MG63 (cell line): ENCODE measurements around the gene CCDC102A. TPM values are rescaled to one million over a fixed set of nuclear protein-coding genes. Genes with fewer than 3 reads are reported as not detected.
A peak's percentile ranks its signal among the peaks of the same experiment; 100 is the strongest.

Experiments used
- DNase-seq: peaks from one replicate; pipeline ENCODE4 v3.0.0-alpha.2; 2020
- H3K27me3 ChIP-seq: fragments of 250-450 bp; sonication (Bioruptor Pico); 2 replicates; pipeline ENCODE4 v1.5.1; 2020; ENCODE audit warnings: mild to moderate bottlenecking, moderate library complexity
- H3K36me3 ChIP-seq: fragments of 250-450 bp; sonication (Bioruptor Pico); 2 replicates; pipeline ENCODE4 v1.5.1; 2020; ENCODE audit warnings: mild to moderate bottlenecking, moderate library complexity
- H3K4me3 ChIP-seq: fragments of 250-450 bp; sonication (Bioruptor Pico); 2 replicates; pipeline ENCODE4 v1.5.1; 2020; ENCODE audit warnings: mild to moderate bottlenecking, moderate library complexity
- H3K9me3 ChIP-seq: fragments of 250-450 bp; sonication (Bioruptor Pico); 2 replicates; pipeline ENCODE4 v1.5.1; 2020; ENCODE audit warnings: mild to moderate bottlenecking, moderate library complexity
- total RNA-seq: library from RNA; depleted of rRNA; stranded (reverse); fragments of >200 nt; shearing (Covaris generic); gene quantifications from 2 replicates; pipeline ENCODE4 v1.2.3, GENCODE V29; 2014; ENCODE audit warnings: low replicate concordance

Gene CCDC102A
- total RNA-seq, 1 experiment from 2014 or later = 33.1 TPM

DNA sequence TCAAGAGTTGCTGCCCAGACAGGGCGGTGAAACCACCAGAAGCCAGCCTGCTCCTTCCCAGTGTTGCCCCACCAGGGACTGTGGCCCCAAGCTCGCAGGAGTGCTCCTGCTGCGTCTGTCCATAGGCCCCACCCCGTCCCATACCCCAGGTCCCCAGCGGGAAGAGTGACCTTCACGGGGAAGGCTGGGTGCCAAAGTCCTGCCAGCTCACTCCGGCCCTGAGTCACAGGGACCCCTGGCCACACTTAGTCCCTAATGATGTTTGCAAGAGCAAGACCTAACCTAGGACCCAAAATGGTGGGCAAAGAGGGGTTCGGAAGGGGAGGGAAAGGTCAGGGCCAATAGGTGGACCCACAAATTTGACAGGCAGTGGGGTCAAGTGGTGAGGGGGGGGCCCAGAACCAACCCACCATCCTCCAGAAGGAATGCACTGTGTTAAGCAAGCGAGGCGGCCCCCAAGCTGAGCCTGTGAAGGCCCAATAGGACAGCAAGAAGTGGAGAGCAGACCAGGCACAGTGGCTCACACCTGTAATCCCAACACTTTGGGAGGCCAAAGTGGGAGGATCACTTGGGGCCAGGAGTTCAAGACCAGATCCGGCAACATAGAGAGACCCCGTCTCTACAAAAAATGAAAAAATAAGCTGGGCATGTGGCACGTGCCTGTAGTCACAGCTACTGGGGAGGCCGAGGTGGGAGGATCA is 53.4 kb downstream of the CCDC102A start:
- H3K4me3 ChIP-seq = no peak overlapping the region
- H3K36me3 ChIP-seq = no peaks in the 10 kb centered on the region
- no peak for DNase-seq
- no peaks in the 10 kb centered on the region for H3K27me3 ChIP-seq
- H3K9me3 ChIP-seq = no peaks in the 10 kb centered on the region

- Histone ChIP-seq H3K4me3 (no peak overlapping the region), H3K27me3 (no peaks in the 10 kb centered on the region), H3K9me3 (no peaks in the 10 kb centered on the region), H3K36me3 (no peaks in the 10 kb centered on the region)
- no peak for DNase-seq
Measured at GRCh38 chr16:57481421-57481820, 55.0 kb downstream of the CCDC102A start.

DNA sequence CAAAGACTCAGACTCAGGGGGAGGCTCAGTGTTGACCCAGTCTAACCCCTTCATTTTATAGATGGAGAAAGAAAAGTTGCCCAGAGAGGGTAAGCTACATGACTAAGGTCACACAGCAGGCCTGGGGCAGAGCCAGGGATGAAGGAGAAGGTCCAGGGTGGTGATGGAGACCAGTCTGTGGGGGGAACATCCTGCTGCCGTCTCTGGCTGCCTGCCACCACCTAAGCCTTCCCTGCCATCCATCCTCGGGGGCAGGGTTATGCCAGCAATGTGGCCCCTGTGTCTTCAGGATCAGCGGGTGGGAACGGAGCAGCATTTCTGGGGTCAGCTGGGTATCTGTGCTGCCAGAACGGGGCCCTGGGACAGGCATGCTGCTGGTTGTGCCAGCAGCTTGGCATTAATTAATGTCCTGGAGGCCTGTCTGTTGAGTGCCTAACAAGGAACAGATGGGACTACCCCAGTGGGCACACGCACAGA is 55.6 kb downstream of the CCDC102A start:
- Histone ChIP-seq H3K27me3 (no peaks in the 10 kb centered on the region), H3K36me3 (no peaks in the 10 kb centered on the region), H3K9me3 (no peaks in the 10 kb centered on the region), H3K4me3 (no peak overlapping the region)
- DNase-seq = no peak

DNA sequence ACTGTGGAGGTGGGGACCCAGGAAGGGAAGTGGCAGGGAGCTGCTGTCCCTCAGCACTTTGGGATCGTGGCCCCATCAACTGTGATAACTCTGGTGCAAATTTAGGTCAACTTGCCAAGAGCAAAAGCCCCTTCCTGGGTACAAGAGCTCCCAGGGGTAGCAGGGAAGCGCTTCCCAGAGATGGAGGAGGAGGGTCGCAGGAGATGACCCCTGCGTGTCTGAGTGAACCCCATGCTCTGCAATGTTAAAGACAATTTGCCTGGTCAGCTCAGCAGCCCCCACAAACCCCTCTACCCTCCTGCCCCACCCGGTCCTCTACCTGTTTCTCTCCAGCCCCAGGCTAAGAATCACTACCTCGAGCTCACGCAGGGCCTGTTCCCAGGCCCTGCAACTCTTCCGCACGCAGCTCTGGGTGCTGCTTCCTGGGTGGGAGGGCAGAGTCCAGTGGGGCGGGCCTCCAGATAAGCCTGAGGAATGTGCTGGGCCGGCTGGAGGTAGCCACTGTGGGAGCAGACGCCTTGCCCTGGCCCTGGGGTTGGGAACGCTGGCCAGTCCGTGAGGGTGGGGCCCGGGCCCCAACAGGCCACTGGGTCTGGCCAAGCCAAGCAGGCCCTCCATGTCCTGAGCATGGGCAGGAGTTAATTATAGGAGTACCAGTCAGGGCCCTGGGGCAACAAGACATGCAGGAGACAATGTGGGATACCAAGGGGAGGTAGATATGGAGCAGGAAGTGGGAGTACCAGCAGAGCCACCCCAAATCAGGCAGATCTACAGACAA is 56.2 kb downstream of the CCDC102A start:
- DNase-seq = no peak
- H3K27me3 ChIP-seq = no peaks in the 10 kb centered on the region
- H3K4me3 ChIP-seq = no peak overlapping the region
- no peaks in the 10 kb centered on the region for H3K36me3 ChIP-seq
- no peaks in the 10 kb centered on the region for H3K9me3 ChIP-seq

GRCh38 chr16:57479205-57479975 is 57.0 kb downstream of the CCDC102A start:
- Histone ChIP-seq H3K4me3 (no peak overlapping the region), H3K27me3 (no peaks in the 10 kb centered on the region), H3K36me3 (no peaks in the 10 kb centered on the region), H3K9me3 (no peaks in the 10 kb centered on the region)
- no peak for DNase-seq

DNA sequence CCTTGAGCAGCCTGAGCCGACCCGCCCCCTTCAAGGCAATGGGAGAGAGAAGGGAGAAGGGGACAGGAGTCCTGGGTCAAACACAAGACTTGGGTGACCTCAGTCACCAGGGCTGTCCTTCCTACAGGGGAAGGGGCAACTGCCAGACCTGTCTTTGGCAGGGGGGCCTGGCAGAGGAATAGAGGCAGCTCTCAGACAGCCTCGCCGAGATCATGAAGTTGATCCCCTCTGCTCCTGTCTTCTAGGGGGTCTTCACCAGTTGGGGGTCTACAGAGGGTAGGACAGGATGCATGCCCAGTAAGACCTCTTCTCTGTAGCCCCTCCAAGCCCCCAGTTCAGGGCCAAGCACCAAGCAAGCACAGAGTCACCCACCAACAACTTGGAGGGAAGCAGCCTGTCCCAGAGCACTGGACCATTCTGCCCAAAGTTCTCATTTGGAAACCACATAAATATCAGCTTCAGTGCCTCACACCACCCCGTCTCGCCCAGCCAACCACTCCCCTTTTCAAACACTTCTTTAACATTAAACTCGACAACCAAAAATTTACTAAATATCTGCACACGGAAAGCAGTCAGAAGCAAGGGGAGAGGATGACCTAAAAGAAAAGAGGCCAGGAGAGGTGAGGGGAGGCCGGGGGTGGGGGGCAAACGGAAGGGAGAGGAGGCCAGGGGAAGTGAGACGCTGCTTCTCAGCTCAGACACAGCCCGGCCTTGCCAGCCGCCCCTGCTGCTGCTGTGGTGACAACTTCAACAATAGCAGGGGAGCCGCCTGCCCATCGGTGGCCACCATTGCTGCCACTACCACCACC is 57.8 kb downstream of the CCDC102A start:
- no peak overlapping the region for H3K4me3 ChIP-seq
- no peaks in the 10 kb centered on the region for H3K9me3 ChIP-seq
- DNase-seq = no peak
- H3K27me3 ChIP-seq = no peaks in the 10 kb centered on the region
- H3K36me3 ChIP-seq = peaks cover 3% of the 10 kb centered on the region; the same call in 1 of the 2 replicates

DNA sequence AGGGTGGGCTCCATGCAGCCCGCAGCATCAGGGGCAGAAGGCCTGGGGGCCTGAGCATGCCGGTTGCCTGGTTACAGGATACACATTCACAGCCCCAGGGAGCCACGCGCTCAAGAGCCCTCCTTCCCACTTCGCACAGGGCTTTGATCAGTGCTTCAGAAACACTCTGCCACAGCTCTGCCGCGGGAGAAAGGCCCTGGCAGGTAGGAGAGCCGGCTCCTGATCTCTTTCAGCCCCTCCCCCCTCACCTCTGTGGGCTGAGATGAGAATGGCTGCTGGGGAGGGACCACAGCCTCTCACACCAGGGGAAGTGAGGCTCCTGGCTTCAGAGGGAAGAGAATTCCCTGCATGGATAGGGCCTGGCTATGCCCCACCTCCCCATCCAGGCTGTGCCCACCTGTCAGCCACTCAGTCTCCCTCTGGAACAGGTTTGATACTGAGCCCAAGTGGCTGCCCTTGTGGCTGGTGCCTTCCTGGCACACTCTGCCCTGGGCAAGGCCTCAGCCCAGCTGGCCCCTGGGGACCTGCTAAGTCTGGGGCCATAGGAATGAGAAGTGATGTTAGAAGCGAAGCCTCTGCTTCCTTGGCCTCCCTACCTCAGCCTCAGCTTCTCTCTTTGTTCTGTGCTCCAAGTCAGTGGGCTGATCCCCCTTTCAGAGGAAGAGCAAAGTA is 58.7 kb downstream of the CCDC102A start:
- H3K4me3 ChIP-seq = no peak overlapping the region
- H3K36me3 ChIP-seq = peaks cover 4% of the 10 kb centered on the region
- no peaks in the 10 kb centered on the region for H3K27me3 ChIP-seq
- no peaks in the 10 kb centered on the region for H3K9me3 ChIP-seq
- DNase-seq = no peak

DNA sequence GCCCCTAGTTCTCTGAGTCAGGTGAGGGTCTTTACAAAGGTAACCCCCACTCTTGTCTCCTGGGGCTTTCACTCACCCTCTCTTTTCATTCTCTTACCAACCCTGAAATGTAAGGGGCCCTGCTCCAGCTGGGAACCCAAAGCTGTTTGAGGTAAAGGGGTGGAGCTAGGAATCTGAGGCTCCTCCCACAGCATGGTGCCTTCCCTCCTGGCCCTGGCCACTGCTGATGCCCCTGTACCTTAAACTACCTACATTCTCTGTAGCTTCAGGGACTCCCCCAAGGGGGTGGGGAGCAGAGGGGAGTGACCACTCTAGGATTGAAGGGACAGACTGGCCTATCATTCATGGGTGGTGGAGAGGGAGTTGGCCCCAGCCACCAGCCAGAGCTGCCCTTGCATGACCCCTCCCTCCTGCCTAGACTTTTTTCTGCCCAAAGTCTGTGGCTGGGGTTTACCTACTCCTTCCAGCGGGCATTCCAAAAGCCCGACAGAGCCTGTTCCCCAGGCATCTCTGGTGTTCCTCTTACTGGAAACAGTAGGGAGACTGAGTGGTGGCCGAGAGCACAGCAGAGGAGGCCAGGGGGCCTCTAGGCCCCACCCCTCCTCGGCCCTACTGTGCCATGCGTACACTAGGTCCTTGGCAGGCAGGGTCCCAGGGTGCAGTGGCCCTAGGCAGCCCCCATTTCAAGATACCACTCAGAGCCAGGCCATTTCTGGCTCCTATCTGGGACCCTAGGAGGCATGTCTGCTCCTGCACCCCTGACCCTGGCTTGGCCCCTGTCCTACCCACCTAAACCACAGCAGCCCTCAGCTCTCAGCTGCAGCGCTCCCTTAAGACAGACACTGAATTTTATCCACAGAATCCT is 59.6 kb downstream of the CCDC102A start:
- no peak for DNase-seq
- no peak overlapping the region for H3K4me3 ChIP-seq
- H3K36me3 ChIP-seq = peaks cover 13% of the 10 kb centered on the region
- H3K27me3 ChIP-seq = no peaks in the 10 kb centered on the region
- H3K9me3 ChIP-seq = no peaks in the 10 kb centered on the region

DNA sequence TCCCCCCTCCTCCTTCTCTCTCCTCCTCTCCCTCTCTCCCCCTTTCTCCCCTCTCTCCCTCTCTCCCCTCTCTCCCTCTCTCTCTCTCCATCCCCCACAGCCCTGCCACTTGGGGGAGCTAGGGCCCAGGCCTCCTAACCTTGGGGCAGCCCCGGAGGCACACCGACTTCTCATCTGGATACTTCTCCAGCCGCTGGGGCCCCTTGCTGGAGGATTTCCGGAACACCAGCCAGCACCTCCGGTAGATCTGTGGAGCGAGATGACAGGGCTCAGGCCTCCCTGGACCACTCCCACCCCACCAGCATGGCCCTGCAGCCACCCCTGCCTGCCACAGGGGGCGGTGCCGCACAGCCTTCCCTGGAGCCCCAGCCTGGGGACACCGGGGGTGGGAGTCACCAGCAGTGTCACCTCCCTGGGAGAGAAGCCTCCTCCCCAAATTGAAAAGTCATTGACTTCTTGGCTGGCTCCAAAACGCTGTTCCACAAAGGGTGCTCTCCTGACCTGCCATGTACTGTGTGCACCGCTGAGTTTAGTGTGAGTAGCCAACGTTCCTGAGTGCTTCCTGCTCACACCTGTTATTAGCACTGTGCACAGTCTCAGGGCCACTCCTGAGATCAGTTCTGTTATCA is 60.5 kb downstream of the CCDC102A start:
- DNase-seq = peak; percentile 61
- Histone ChIP-seq H3K36me3 (peaks cover 21% of the 10 kb centered on the region), H3K27me3 (no peaks in the 10 kb centered on the region), H3K4me3 (no peak overlapping the region), H3K9me3 (no peaks in the 10 kb centered on the region)

DNA sequence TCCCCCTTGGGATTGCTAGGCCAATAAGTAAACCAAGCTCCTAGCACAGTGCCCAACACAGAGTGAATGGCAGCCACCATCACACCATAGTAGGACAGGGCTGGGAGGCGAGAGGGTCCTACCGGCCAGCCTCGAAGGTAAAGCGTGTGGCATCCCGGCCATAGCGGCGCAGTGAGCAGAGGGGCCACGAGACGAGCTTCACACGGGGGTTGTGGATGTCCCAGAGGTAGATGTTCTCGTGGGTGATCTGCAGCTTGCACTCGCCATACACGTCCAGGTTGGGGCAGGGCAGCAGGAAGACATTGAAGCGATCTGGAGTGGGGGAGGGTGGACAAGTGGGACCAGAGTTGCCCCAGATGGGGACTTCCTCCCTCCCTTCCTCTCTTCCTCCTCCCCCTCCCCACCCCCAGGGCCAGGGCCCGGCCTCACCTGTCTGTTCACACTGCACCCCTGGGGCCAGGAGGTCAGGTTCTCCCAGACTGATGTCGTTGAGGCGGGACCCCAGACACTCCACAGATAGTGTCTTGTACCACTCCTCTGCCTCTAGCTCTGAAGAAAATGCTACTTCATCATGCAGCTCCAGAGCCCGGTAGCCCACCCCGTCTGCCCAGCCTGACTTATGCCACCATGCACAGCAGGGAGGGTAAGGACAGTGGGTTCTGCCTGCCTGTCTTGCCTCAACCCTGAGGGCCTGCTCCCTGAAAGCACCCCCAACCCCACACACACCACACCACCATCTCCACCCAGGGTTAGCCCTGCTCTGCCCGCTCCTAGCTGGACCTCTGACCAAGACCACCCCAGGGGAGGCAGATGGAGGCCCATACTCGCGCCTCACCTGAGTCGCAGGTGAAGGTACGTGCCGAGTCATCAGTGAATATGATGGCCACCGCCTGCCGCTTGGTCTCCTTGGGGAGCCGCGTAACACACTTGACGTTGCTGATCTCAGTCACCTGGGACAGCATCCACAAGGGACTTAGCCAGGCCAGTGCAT is 61.4 kb downstream of the CCDC102A start:
- H3K36me3 ChIP-seq = peaks cover 30% of the 10 kb centered on the region
- no peaks in the 10 kb centered on the region for H3K27me3 ChIP-seq
- no peak for DNase-seq
- H3K4me3 ChIP-seq = no peak overlapping the region
- no peaks in the 10 kb centered on the region for H3K9me3 ChIP-seq

- no peak for DNase-seq
- no peaks in the 10 kb centered on the region for H3K27me3 ChIP-seq
- H3K9me3 ChIP-seq = no peaks in the 10 kb centered on the region
- H3K4me3 ChIP-seq = no peak overlapping the region
- H3K36me3 ChIP-seq = peaks cover 40% of the 10 kb centered on the region
Measured at GRCh38 chr16:57473906-57474305, 62.5 kb downstream of the CCDC102A start.

GRCh38 chr16:57473176-57473840 is 63.1 kb downstream of the CCDC102A start:
- DNase-seq = peak; percentile 37
- Histone ChIP-seq H3K36me3 (peaks cover 46% of the 10 kb centered on the region), H3K9me3 (no peaks in the 10 kb centered on the region), H3K27me3 (no peaks in the 10 kb centered on the region), H3K4me3 (no peak overlapping the region)

- Histone ChIP-seq H3K27me3 (no peaks in the 10 kb centered on the region), H3K4me3 (no peak overlapping the region), H3K9me3 (no peaks in the 10 kb centered on the region), H3K36me3 (peaks cover 53% of the 10 kb centered on the region)
- DNase-seq = no peak
Measured at GRCh38 chr16:57472665-57473060, 63.7 kb downstream of the CCDC102A start.
